22Rv1 (cell line): ENCODE measurements around the gene FBXL13.

Experiments used
- ZFX ChIP-seq: fragments of 450-650 bp; IDR thresholded peaks from 2 replicates; pipeline ENCODE4 v1.6.1; 2017; ENCODE audit warnings: antibody characterized with exemption, borderline replicate concordance
- TF ChIP-seq, protein P1 (sequence below): fragments of 450-650 bp; IDR thresholded peaks from 2 replicates; pipeline ENCODE4 v1.5.1; 2017; ENCODE audit warnings: mild to moderate bottlenecking

DNA sequence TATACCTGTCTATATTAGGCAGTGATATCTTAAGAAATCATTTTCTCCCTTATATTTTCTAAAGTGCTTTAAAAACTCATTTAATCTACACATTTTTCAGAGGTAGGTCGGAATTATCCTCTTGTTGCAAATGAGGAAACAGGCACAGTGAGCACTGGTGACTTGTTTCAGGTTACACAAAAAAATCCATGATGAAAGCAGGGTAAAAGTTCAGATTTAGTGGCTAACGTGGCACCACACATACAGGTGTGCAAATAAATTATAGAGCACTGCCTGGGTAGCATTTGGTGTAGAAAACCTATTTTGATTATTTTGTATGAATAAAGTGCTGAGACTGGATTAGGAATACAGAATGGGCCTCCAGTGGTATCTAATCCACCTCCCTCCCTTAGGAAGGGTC lies 26.9 kb upstream of the FBXL13 start:
- no peak for TF ChIP-seq ZFX
- TF ChIP-seq, protein P1, sequence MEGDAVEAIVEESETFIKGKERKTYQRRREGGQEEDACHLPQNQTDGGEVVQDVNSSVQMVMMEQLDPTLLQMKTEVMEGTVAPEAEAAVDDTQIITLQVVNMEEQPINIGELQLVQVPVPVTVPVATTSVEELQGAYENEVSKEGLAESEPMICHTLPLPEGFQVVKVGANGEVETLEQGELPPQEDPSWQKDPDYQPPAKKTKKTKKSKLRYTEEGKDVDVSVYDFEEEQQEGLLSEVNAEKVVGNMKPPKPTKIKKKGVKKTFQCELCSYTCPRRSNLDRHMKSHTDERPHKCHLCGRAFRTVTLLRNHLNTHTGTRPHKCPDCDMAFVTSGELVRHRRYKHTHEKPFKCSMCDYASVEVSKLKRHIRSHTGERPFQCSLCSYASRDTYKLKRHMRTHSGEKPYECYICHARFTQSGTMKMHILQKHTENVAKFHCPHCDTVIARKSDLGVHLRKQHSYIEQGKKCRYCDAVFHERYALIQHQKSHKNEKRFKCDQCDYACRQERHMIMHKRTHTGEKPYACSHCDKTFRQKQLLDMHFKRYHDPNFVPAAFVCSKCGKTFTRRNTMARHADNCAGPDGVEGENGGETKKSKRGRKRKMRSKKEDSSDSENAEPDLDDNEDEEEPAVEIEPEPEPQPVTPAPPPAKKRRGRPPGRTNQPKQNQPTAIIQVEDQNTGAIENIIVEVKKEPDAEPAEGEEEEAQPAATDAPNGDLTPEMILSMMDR: no peak
